Neural progenitor cell (in vitro differentiated cells): ENCODE data around the gene TMEM62.

Experiments
- CTCF ChIP-seq: fragments of 200-600 bp; sonication (generic); IDR thresholded peaks from 2 replicates; pipeline ENCODE4 v1.5.1; 2017; ENCODE audit warnings: antibody characterized with exemption, mild to moderate bottlenecking
- EZH2 ChIP-seq: fragments of 200-600 bp; sonication (generic); IDR thresholded peaks from 2 replicates; pipeline ENCODE4 v1.6.1; 2017; ENCODE audit warnings: antibody characterized with exemption, mild to moderate bottlenecking, moderate library complexity
- EZH2phosphoT487 ChIP-seq: fragments of 200-600 bp; sonication (generic); IDR thresholded peaks from 2 replicates; pipeline ENCODE4 v1.6.1; 2017; ENCODE audit warnings: antibody characterized with exemption

- TF ChIP-seq CTCF (no peak), EZH2 (no peak), EZH2phosphoT487 (no peak)
These were observed 41.5 kb upstream of the TMEM62 start for GRCh38 chr15:43091859-43092258.
